Right renal cortex interstitium (tissue), 3 donors: ENCODE results near the gene NDST4. TPM values are rescaled to one million over a fixed set of nuclear protein-coding genes. Genes with fewer than 3 reads are reported as not detected.
A peak's percentile ranks its signal among the peaks of the same experiment; 100 is the strongest.

ENCODE experiments used
- DNase-seq, 3 donors: peaks; one replicate each; pipeline ENCODE4 v3.0.0-alpha.2; 2013; ENCODE audit warnings: low read depth in 3 of 3, low spot score in 2 of 3
- polyA plus RNA-seq, 3 donors: library from polyadenylated mRNA; unstranded; fragments of 120-200 nt; gene quantifications; one replicate each; pipeline ENCODE4 v1.2.1, GENCODE V29; 2013; ENCODE audit not compliant: insufficient read length in 3 of 3

Gene NDST4
- polyA plus RNA-seq, 3 donors = 0.37 to 1.2 (median 0.94) TPM

DNA sequence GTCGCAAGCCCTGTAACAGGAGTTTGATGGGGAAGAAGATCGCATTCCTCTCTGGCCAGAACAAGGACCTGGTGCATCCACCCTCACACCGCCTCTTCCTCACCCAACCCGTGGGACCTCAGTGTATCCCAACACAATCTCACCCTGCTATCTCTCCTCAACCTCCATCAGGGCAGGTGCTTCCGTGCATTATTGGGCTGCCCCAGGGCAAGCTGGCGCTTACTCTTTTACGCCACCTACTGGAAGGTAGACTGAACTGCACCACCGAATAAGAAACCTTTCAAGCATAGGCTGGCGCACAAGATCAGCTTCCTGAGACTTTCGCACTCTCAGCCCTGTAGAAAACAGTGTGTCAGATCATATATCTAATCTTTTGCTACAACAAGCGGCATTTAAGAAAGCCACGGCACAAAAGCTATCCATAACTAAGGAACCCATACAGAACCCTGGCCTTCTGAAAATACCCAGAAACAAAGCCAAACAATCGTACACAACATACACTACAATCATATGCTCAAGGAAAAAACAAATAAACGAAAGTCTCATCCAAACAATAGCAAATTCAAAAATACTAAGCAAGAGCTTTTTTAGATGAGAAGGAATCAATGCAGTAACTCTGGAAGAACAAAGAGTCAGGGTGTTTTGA, 305.5 kb downstream of the NDST4 start:
- no peak for DNase-seq

DNA sequence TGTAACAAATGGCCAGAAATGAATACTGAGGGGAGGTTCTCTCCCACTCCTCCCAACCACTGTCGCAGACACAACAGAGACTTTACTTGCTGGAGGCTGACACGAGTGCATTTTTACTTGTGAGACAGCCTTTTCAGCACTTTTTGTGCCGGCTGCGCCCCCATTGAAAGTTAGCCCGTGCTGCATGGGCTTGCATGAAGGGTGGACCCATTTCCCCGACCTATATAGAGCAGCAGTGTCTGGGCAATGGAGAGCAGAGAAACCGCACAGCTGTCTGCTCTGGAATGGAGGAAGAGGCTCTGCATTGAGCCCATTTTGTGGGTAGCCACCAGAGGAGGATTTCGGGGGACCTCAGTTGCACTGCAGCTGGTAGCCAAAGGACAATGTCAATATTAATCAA, 306.1 kb downstream of the NDST4 start:
- no peak for DNase-seq

DNA sequence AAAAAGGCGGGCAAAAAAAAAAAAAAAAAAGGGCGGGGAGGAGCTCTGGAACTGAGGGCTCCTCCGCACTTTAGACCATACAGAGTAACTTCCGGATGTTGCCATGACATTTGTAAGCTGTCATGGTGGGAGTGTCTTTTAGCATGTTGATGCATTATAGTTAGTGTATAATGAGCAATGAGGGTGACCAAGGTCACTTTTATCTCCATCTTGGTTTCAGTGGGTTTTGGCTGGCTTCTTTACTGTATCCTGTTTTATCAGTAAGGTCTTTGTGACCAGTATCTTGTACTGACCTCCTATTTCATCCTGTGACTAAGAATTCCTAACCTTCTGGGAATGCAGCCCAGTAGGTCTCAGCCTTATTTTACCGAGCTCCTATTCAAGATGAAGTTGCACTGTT, 321.4 kb downstream of the NDST4 start:
- DNase-seq = no peak

DNA sequence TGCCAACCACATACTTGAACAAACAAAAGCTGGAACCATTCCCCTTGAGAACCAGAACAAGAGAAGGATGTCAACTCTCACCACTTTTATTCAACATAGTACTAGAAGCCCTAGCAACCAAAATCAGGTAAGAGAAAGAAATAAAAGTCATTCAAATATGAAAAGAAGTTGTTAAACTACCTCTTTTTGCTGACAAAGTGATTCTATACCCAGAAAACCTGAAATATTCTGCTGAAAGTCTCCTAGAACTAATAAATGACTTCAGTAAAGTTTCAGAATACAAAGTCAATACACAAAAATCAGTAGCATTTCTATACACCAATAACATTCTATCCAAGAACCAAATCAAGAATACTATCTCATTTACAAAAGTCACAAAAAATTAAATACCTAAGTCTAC, 327.9 kb downstream of the NDST4 start:
- no peak for DNase-seq

DNA sequence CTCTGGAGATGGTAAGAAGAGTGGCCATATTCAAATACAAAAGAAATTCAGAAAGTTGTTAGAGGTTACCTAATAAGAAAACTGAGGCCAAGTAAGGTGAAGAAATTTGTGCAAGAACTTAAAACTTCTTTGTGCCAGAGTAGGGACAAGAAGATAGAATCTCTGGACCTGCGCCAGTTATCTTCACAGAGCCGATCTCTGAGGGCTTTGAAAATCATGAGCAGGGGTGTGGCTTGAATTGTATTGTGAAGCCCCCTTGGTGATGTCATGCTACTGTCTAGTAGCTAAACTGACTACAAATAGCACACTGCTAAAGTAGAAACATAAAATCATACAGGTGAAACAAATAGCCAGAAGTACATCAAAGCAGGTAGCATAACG, 330.2 kb downstream of the NDST4 start:
- no peak for DNase-seq

DNA sequence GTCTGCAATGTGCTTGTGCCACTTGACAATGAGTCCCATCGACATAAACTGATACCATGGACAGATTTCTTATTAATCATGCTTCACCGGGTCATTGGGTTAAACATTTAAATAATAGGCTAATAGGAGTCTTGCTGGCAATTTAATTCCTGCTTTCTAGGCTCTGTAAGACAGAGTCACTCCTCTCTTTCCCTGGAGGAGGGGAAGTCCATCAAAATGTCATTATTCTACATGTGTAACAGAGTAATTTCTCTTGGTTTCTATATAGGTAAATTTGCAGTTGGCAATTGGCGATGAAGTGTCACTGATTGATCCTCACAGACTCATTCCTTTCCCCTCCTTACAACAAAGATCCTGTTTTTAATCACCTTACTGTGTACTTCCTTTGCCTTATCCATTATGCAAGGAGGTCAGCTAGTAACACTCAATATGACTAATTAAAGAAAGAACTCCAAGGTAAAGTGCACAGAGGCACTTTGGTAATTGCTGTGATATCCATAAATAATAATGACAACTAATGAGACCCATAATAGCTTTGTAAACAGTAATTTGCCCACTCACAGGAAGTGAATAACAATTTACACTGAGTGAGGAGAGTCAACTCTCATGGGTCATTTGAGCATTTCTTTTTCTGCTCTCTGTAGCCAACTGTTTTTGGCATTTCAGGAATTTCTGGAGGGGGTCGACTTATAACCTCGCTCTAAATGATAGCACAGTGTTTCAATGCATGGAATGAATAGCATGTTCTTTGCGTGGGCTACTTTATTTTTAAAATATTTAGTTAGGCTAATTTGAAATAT, 330.8 kb downstream of the NDST4 start:
- DNase-seq = no peak

DNA sequence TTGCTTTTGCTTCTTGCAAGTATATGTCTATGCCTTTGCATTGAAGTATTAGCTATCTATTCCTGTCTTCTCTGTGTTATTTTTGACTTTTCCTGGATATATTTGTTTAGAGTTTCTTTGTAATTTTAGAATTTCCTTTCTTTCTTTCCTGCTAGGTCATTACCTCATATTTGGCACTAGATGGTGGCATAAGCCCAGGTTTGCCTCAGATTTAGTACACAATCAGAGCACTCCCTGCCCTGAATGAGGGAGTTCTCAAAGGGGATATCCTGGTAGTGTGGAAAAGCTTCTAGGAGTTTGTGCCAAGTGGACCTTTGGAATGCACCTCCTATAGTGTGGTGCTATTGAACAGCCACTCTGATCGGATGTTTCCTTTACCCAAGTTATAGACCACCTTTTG, 333.2 kb downstream of the NDST4 start:
- DNase-seq = peak in 2 of 3 donors; percentile 2 to 3
